SK-N-SH (cell line): ENCODE data around the gene POLR3E. TPM values are rescaled to one million over a fixed set of nuclear protein-coding genes. Genes with fewer than 3 reads are reported as not detected.

Source experiments
- CTCF ChIA-PET: fragments of 300-600, 350-600 bp; formaldehyde crosslinking; extraction: SDS; loops from one replicate; lab custom pipeline; 2021; lab: Yijun Ruan, JAX
- POLR2A ChIA-PET: fragments of 350-600 bp; sonication (Branson Sonifier 250); formaldehyde crosslinking; extraction: SDS; loops from one replicate; lab custom pipeline; 2020; ENCODE audit warnings: antibody characterized with exemption, inconsistent platforms; lab: Yijun Ruan, JAX
- DNase-seq: peaks from one replicate; pipeline ENCODE4 v3.0.0; 2012
- H2AFZ ChIP-seq: fragments of 200-600 bp; sonication (generic); 2 replicates; pipeline ENCODE4 v1.8.1; 2016; ENCODE audit warnings: antibody characterized with exemption, mild to moderate bottlenecking, low read depth
- H3F3A ChIP-seq: fragments of 200-600 bp; sonication (generic); replicated peaks from 2 replicates; pipeline ENCODE3; 2016; ENCODE audit warnings: antibody characterized with exemption, mild to moderate bottlenecking; ENCODE audit not compliant: insufficient read depth
- H3K27ac ChIP-seq, 2 experiments: fragments of 200-500 bp in 1 of 2; fragments of 200-600 bp in 1 of 2; sonication (Bioruptor generic) in 1 of 2; sonication (generic), shearing (Covaris generic) in 1 of 2; 2 replicates each; pipeline versions ENCODE4 v1.5.1 to v1.6.1; 2014 to 2016; ENCODE audit warnings: low read depth in 2 of 2, inconsistent platforms in 1 of 2, low read length in 1 of 2, mild to moderate bottlenecking in 1 of 2, mixed read lengths in 1 of 2
- H3K27me3 ChIP-seq: fragments of 200-600 bp; sonication (generic), shearing (Covaris generic); 2 replicates; pipeline ENCODE4 v1.6.1; 2016; ENCODE audit warnings: mixed run types; ENCODE audit not compliant: insufficient read depth
- H3K36me3 ChIP-seq, 2 experiments: fragments of 200-500 bp in 1 of 2; fragments of 200-600 bp in 1 of 2; sonication (Bioruptor generic) in 1 of 2; sonication (generic) in 1 of 2; replicated peaks in 1 of 2; 2 replicates each; pipeline versions ENCODE3 to v1.5.1; 2014 to 2016; ENCODE audit warnings: low read length in 1 of 2, mild to moderate bottlenecking in 1 of 2; ENCODE audit not compliant: insufficient read depth in 2 of 2, control insufficient read depth in 1 of 2
- H3K4me1 ChIP-seq, 2 experiments: fragments of 200-500 bp in 1 of 2; fragments of 200-600 bp in 1 of 2; sonication (Bioruptor generic) in 1 of 2; sonication (generic), shearing (Covaris generic) in 1 of 2; 2 replicates each; pipeline versions ENCODE4 v1.5.1 to v1.6.1; 2014 to 2016; ENCODE audit warnings: low read depth in 1 of 2, low read length in 1 of 2, mixed run types in 1 of 2; ENCODE audit not compliant: insufficient read depth in 2 of 2, control insufficient read depth in 1 of 2
- H3K4me2 ChIP-seq: fragments of 200-600 bp; sonication (generic), shearing (Covaris generic); 2 replicates; pipeline ENCODE4 v1.6.1; 2017; ENCODE audit warnings: mixed run types
- H3K4me3 ChIP-seq, 2 experiments: fragments of 200-500 bp in 1 of 2; fragments of 200-600 bp in 1 of 2; sonication (Bioruptor generic) in 1 of 2; sonication (generic), shearing (Covaris generic) in 1 of 2; 2 replicates each; pipeline versions ENCODE4 v1.5.1 to v1.8.1; 2014 to 2016; ENCODE audit warnings: low read depth in 2 of 2, inconsistent platforms in 1 of 2, low read length in 1 of 2, mild to moderate bottlenecking in 1 of 2, mixed read lengths in 1 of 2, moderate library complexity in 1 of 2
- H3K79me2 ChIP-seq: fragments of 200-600 bp; sonication (generic); 2 replicates; pipeline ENCODE4 v1.8.1; 2017; ENCODE audit warnings: mild to moderate bottlenecking; ENCODE audit not compliant: insufficient read depth
- H3K9ac ChIP-seq: fragments of 200-600 bp; sonication (generic); 2 replicates; pipeline ENCODE4 v1.6.1; 2017; ENCODE audit warnings: mixed run types
- H3K9me2 ChIP-seq: fragments of 200-600 bp; sonication (generic); 2 replicates; pipeline ENCODE4 v1.6.1; 2017; ENCODE audit warnings: mixed run types
- H3K9me3 ChIP-seq: fragments of 200-600 bp; sonication (generic); 2 replicates; pipeline ENCODE4 v1.6.1; 2017; ENCODE audit warnings: mixed run types, mild to moderate bottlenecking, moderate library complexity
- H4K20me1 ChIP-seq: fragments of 200-600 bp; sonication (generic); 2 replicates; pipeline ENCODE4 v1.6.1; 2017; ENCODE audit warnings: mild to moderate bottlenecking, mixed run types; ENCODE audit not compliant: insufficient read depth
- FOSL2 ChIP-seq: IDR thresholded peaks from 2 replicates; pipeline ENCODE4 v1.4.0; 2012; ENCODE audit warnings: low read depth, mild to moderate bottlenecking, moderate library complexity, borderline replicate concordance
- FOXJ3 ChIP-seq: sonication (generic); formaldehyde crosslinking; IDR thresholded peaks from 2 replicates; pipeline ENCODE4 v1.5.1; 2020; ENCODE audit warnings: mild to moderate bottlenecking, missing genetic modification reagents
- FOXM1 ChIP-seq: IDR thresholded peaks from 2 replicates; pipeline ENCODE4 v1.4.0; 2012; ENCODE audit warnings: low read depth, mild to moderate bottlenecking
- GABPA ChIP-seq: IDR thresholded peaks from 2 replicates; pipeline ENCODE4 v1.4.0; 2012; ENCODE audit warnings: low read depth, mild to moderate bottlenecking
- GATA2 ChIP-seq: sonication (generic); formaldehyde crosslinking; IDR thresholded peaks from 2 replicates; pipeline ENCODE4 v1.5.0; 2020; ENCODE audit warnings: mild to moderate bottlenecking, missing genetic modification reagents
- JUND ChIP-seq: IDR thresholded peaks from 2 replicates; pipeline ENCODE4 v1.4.0; 2012
- MEF2A ChIP-seq: IDR thresholded peaks from 2 replicates; pipeline ENCODE4 v1.4.0; 2012; ENCODE audit warnings: low read depth, borderline replicate concordance
- MXI1 ChIP-seq: IDR thresholded peaks from 2 replicates; pipeline ENCODE4 v1.6.1; 2012; ENCODE audit warnings: mild to moderate bottlenecking, low read depth, low read length, improper control_type of control experiment
- NFIC ChIP-seq: IDR thresholded peaks from 2 replicates; pipeline ENCODE4 v1.4.0; 2012; ENCODE audit warnings: borderline replicate concordance
- NRF1 ChIP-seq: IDR thresholded peaks from 2 replicates; pipeline ENCODE4 v1.6.1; 2012; ENCODE audit warnings: low read depth, mild to moderate bottlenecking, low read length
- RAD21 ChIP-seq: IDR thresholded peaks from 2 replicates; pipeline ENCODE4 v1.6.1; 2012; ENCODE audit warnings: mild to moderate bottlenecking, low read length
- RCOR1 ChIP-seq: fragments of 150-350 bp; IDR thresholded peaks from 2 replicates; pipeline ENCODE4 v1.6.1; 2017; ENCODE audit warnings: antibody characterized with exemption, low read length
- RXRA ChIP-seq: IDR thresholded peaks from 2 replicates; pipeline ENCODE4 v1.4.0; 2012; ENCODE audit warnings: low read depth, mild to moderate bottlenecking, borderline replicate concordance
- SIN3A ChIP-seq: IDR thresholded peaks from 2 replicates; pipeline ENCODE4 v1.6.1; 2012; ENCODE audit warnings: low read depth, mild to moderate bottlenecking, low read length, moderate library complexity, borderline replicate concordance
- SMC3 ChIP-seq: IDR thresholded peaks from 2 replicates; pipeline ENCODE4 v1.6.1; 2012; ENCODE audit warnings: low read depth, low read length, improper control_type of control experiment
- TEAD4 ChIP-seq: IDR thresholded peaks from 2 replicates; pipeline ENCODE4 v1.4.0; 2012; ENCODE audit warnings: mild to moderate bottlenecking, borderline replicate concordance; ENCODE audit not compliant: insufficient read depth
- WGBS: methylation state at CpG from one replicate; pipeline ENCODE4 v1.1.6; 2017; ENCODE audit warnings: low lambda C conversion rate; 5-methylcytosine and 5-hydroxymethylcytosine counted together
- polyA plus RNA-seq, 3 experiments: library from polyadenylated mRNA; depleted of rRNA; stranded (reverse); fragments of >200 nt; gene quantifications; 2 replicates each; pipeline ENCODE4 v1.2.3, GENCODE V29; 2012
- TF ChIP-seq, protein P1 (sequence below): IDR thresholded peaks from 2 replicates; pipeline ENCODE4 v1.4.0; 2012; ENCODE audit warnings: low read depth, borderline replicate concordance
- TF ChIP-seq, protein P2 (sequence below): IDR thresholded peaks from 2 replicates; pipeline ENCODE4; 2012
- TF ChIP-seq, protein P3 (sequence below): fragments of 150-350 bp; IDR thresholded peaks from 2 replicates; pipeline ENCODE4 v1.6.1; 2016; ENCODE audit warnings: mild to moderate bottlenecking, low read depth, low read length
- TF ChIP-seq, protein P4 (sequence below): IDR thresholded peaks from 2 replicates; pipeline ENCODE4 v1.4.0; 2012; ENCODE audit warnings: low read depth
- TF ChIP-seq, protein P5 (sequence below): IDR thresholded peaks from 2 replicates; pipeline ENCODE4 v1.6.1; 2012; ENCODE audit warnings: mild to moderate bottlenecking, low read depth, low read length, moderate library complexity

POLR3E gene
- polyA plus RNA-seq, 1 of the 3 experiments (the other 2 are of a cell fraction): 59.6 TPM

DNA sequence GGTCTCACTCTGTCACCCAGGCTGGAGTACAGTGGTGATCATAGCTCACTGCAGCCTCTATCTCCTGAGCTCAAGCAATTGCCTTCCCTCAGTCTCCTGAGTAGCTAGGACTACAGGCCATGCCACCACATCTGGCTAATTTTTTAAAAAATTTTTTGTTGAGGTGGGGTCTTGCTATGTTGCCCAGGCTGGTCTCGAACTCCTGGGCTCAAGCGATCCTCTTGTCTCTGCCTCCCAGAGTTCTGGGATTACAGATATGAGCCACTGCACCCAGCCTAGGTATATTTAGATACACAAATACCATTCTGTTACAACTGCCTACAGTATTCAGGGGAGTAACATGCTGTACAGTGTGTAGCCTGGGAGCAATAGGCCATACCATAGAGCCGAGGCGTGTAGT, 14.3 kb downstream of the POLR3E start:
- TF ChIP-seq JUND: no peak
- TF ChIP-seq GATA2 (CRISPR knock-in tag): no peak
- TF ChIP-seq RAD21: no peak
- TF ChIP-seq RCOR1: no peak
- no peak for TF ChIP-seq TEAD4
- TF ChIP-seq, protein P1, sequence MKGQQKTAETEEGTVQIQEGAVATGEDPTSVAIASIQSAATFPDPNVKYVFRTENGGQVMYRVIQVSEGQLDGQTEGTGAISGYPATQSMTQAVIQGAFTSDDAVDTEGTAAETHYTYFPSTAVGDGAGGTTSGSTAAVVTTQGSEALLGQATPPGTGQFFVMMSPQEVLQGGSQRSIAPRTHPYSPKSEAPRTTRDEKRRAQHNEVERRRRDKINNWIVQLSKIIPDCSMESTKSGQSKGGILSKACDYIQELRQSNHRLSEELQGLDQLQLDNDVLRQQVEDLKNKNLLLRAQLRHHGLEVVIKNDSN: no peak
- TF ChIP-seq GABPA: no peak
- no peak for TF ChIP-seq FOXJ3
- TF ChIP-seq, all 33 proteins: peak for 0
- H3K9ac ChIP-seq: no peak overlapping the region
- POLR2A ChIA-PET: no interaction called here
- WGBS: 100% methylated on average over 4 of the region's 4 CpGs
- peaks cover 18 to 61% of the 10 kb centered on the region in 2 experiments for H3K36me3 ChIP-seq
- no peaks in the 10 kb centered on the region for H3K9me3 ChIP-seq
- H3K9me2 ChIP-seq: no peaks in the 10 kb centered on the region
- no peak overlapping the region for H3K27ac ChIP-seq
- no peak overlapping the region for H2AFZ ChIP-seq
- no peak overlapping the region for H3K4me2 ChIP-seq
- H3K79me2 ChIP-seq: no peaks in the 10 kb centered on the region
- no peaks in the 10 kb centered on the region for H3F3A ChIP-seq
- H3K27me3 ChIP-seq: no peaks in the 10 kb centered on the region
- no peak for DNase-seq
- H4K20me1 ChIP-seq: no peaks in the 10 kb centered on the region
- H3K4me3 ChIP-seq: no peak overlapping the region
- no peaks in the 10 kb centered on the region for H3K4me1 ChIP-seq
- CTCF ChIA-PET: interaction anchor here (0.6 to 7.0 kb wide), 3 partner anchors 10 to 123 kb away, joined by 3 to 34 read pairs (median 24); no protein-coding TSS in a partner anchor

DNA sequence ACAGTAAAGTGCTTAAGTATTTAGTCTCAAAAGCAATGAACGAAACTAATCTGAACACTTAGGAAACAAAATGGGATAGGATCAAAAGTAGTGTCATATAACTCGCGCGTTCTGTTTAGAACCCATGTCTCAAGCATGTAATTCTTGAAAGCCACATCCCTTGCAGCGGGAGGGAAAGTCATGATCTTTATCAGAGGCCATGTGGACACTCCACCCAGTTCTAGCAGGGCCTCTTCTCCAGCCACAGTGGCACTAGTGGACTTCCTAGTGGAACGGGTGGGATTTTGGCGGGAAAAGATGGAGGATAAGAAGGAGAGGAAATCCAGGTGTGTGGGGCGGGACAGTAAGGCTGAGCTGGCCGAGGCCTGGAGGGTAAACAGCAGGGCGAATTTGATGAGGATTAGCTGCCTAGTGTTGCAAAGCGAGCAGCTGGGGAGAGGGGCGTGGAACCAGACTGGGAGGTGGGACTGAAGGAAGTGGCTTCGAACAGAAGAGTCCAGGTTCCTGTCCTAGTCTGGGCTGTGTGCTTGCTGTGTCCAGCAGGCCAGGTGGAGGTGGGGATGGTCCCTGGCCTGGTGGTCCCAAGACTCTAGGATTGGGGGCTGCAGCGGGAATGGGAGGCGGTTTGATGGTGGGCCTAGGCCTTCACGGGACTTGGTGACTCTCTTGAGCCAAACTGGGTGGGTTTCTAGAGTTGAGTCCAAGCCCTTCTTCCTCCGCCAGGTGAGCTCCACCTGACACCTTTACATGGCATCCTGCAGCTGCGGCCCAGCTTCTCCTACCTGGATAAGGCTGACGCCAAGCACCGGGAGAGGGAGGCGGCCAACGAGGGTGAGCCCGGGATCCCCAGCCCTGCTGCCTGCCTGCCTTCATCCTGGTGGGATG, 15.9 kb downstream of the POLR3E start:
- no peaks in the 10 kb centered on the region for H3K4me1 ChIP-seq
- H3K27ac ChIP-seq: no peak overlapping the region
- H3K4me3 ChIP-seq: no peak overlapping the region
- H3K9me2 ChIP-seq: no peaks in the 10 kb centered on the region
- ChIA-PET POLR2A (no interaction called here), CTCF (interaction anchor here (5.3 to 7.0 kb wide), 2 partner anchors 8 to 13 kb away, joined by 24 to 34 read pairs; no protein-coding TSS in a partner anchor)
- H3K9ac ChIP-seq: no peak overlapping the region
- WGBS: 95% methylated on average over 18 of the region's 23 CpGs
- no peak for DNase-seq
- H3K27me3 ChIP-seq: no peaks in the 10 kb centered on the region
- H4K20me1 ChIP-seq: no peaks in the 10 kb centered on the region
- H3F3A ChIP-seq: no peaks in the 10 kb centered on the region
- H3K9me3 ChIP-seq: no peaks in the 10 kb centered on the region
- no peaks in the 10 kb centered on the region for H3K79me2 ChIP-seq
- H3K36me3 ChIP-seq: peaks cover 21 to 56% of the 10 kb centered on the region in 2 experiments
- no peak overlapping the region for H3K4me2 ChIP-seq
- H2AFZ ChIP-seq: no peak overlapping the region
- no peak for TF ChIP-seq FOSL2
- TF ChIP-seq, protein P2, sequence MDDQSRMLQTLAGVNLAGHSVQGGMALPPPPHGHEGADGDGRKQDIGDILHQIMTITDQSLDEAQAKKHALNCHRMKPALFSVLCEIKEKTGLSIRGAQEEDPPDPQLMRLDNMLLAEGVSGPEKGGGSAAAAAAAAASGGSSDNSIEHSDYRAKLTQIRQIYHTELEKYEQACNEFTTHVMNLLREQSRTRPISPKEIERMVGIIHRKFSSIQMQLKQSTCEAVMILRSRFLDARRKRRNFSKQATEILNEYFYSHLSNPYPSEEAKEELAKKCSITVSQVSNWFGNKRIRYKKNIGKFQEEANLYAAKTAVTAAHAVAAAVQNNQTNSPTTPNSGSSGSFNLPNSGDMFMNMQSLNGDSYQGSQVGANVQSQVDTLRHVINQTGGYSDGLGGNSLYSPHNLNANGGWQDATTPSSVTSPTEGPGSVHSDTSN: no peak
- TF ChIP-seq MXI1: no peak
- no peak for TF ChIP-seq NFIC
- no peak for TF ChIP-seq GATA2 (CRISPR knock-in tag)
- no peak for TF ChIP-seq MEF2A
- TF ChIP-seq, protein P3, sequence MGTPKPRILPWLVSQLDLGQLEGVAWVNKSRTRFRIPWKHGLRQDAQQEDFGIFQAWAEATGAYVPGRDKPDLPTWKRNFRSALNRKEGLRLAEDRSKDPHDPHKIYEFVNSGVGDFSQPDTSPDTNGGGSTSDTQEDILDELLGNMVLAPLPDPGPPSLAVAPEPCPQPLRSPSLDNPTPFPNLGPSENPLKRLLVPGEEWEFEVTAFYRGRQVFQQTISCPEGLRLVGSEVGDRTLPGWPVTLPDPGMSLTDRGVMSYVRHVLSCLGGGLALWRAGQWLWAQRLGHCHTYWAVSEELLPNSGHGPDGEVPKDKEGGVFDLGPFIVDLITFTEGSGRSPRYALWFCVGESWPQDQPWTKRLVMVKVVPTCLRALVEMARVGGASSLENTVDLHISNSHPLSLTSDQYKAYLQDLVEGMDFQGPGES: no peak
- no peak for TF ChIP-seq TEAD4
- no peak for TF ChIP-seq FOXM1
- TF ChIP-seq SMC3: no peak
- TF ChIP-seq, protein P4, sequence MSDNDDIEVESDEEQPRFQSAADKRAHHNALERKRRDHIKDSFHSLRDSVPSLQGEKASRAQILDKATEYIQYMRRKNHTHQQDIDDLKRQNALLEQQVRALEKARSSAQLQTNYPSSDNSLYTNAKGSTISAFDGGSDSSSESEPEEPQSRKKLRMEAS: no peak
- TF ChIP-seq SIN3A: no peak
- TF ChIP-seq, protein P5, sequence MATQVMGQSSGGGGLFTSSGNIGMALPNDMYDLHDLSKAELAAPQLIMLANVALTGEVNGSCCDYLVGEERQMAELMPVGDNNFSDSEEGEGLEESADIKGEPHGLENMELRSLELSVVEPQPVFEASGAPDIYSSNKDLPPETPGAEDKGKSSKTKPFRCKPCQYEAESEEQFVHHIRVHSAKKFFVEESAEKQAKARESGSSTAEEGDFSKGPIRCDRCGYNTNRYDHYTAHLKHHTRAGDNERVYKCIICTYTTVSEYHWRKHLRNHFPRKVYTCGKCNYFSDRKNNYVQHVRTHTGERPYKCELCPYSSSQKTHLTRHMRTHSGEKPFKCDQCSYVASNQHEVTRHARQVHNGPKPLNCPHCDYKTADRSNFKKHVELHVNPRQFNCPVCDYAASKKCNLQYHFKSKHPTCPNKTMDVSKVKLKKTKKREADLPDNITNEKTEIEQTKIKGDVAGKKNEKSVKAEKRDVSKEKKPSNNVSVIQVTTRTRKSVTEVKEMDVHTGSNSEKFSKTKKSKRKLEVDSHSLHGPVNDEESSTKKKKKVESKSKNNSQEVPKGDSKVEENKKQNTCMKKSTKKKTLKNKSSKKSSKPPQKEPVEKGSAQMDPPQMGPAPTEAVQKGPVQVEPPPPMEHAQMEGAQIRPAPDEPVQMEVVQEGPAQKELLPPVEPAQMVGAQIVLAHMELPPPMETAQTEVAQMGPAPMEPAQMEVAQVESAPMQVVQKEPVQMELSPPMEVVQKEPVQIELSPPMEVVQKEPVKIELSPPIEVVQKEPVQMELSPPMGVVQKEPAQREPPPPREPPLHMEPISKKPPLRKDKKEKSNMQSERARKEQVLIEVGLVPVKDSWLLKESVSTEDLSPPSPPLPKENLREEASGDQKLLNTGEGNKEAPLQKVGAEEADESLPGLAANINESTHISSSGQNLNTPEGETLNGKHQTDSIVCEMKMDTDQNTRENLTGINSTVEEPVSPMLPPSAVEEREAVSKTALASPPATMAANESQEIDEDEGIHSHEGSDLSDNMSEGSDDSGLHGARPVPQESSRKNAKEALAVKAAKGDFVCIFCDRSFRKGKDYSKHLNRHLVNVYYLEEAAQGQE: no peak
- TF ChIP-seq RAD21: no peak
- TF ChIP-seq RXRA: no peak
- TF ChIP-seq RCOR1: no peak
- no peak for TF ChIP-seq NRF1
